NAMALWA (cell line): ENCODE measurements around the gene TCEA3.

Source experiments
- DNase-seq: peaks from one replicate; pipeline ENCODE4 v3.0.0-alpha.2; 2015; ENCODE audit warnings: low spot score

TCEA3 gene

DNA sequence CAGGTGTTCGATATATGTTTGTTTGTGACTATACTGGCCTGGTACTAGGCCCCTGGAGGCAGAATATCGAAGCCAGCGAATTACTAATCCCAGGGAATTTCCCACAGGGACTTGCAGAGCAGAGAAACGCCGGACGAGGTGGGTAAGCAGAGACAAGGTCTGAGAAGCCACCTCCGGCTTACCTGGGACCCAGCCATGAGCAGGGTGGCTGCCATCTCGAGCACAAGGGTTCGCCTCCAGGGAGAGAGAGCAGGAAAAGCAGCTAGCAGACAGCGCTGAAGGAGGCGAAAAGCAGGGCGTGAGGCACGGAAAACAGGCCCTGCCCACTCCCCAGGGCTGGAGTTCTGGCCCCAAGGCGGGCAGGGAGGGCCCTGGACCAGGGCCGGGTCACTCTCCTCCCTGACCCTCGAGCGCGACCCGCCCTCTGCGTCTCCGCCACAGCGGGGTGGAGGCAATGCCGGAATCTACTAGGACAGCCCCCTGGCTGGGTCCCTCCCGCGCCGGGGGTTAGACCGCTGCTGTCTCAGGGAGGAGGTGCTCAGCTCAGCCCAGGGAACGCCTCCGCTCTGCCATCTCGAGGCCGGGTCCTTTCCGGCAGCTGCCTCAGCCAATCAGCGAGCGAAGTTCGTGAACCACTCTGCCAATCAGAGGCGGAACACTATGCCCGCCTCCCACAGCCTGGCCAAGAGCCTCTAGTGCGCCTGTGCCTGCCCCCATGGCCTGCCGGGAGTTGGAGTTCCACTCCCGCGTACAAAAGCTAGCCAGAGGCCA is 56.6 kb downstream of the TCEA3 start:
- DNase-seq, result peak; percentile 99

DNA sequence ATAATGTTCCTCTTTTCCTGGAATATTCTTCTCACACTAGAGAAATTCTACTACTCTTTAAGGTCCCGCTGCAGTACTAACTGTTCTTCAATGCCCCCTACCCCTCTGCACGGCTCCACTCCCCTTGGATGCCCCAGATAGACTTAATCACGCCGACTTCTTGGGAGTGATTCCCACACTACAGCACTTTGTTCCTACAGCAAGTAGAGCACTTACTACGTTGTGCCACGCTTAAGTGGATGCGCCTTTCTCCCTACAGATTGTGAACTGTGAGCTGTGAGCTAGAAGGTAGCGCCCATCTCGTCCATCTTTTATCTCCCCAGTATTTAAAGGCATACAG is 57.1 kb downstream of the TCEA3 start:
- no peak for DNase-seq

DNA sequence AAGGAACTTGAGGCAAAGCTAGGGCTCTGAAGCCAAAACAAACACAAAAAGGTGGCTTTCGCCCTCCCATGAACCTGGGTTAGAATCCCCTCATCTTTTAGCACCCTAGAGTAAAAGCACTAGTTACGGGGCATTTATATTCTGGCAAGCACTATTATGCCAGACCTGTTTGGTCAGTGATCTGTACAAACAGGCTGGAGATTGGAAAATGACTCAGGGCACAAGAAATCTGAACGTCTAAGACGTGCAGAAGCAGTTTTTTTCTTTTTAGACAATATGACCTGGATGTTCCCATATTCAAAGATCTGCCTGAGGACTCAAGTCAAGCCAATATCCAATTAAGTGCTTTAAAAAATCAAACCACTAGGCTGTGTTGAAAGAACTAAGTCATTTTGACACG is 58.0 kb downstream of the TCEA3 start:
- DNase-seq, result no peak

DNA sequence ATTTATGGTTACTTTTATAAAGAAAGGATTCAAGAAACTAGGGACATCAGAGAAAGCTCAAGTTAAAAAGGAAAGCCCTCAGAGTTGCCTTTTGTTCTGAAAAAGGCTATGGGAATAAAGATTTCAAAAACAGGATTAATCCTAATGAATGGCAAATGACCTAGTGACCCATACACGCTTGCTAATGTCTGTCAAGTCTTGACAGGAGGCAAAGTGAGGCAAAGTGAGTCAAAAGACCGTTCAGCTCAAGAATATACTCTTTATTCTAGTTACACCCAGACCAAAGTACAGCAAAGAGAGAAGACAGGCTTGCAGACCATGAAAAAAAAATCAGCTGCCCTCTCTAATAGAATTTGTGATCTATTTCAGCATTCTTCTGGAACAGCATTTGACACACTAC is 58.4 kb downstream of the TCEA3 start:
- no peak for DNase-seq

DNA sequence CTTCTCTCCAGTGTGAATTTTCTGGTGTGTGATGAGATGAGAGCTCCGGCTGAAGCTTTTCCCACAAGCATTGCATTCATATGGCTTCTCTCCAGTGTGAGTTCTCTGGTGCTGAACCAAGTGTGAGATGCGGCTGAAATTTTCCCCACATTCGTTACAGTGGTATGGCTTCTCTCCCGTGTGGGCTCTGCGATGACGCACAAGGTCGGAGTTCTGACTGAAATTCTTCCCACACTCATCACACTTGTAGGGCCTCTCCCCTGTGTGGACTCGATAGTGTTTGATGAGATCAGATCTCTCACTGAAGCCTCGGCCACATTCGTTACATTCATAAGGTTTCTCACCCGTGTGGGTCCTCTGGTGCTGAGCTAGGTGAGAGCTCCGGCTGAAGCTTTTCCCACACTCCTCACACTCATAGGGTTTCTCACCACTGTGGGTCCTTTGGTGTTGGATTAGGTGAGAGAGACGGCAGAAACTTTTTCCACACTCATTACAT is 62.3 kb downstream of the TCEA3 start:
- DNase-seq, result peak; percentile 20

DNA sequence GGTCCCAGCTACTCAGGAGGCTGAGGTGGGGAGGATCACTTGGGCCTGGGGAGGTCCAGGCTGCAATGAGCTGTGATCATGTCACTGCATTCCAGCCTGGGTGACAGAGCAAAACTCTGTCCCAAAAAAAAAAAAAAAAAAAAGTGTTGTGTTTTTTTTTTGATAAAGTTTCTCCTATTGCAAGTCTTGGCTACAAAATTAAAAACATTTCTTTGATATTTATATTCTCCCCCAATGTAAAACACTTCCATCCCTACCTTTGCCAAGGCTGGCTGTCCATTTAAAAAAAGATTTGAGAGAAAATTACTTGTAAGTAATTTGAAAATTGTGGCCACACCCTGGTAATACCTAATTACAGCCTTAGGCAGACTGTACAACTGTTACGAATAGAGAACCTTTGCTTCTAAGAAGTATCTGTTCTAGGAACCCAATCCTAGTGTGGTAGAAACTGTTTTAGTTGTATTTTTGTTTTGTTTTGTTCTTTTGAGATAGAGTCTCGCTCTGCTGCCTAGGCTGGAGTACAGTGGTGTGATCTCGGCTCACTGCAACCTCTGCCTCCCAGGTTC is 66.2 kb downstream of the TCEA3 start:
- DNase-seq, result no peak

DNA sequence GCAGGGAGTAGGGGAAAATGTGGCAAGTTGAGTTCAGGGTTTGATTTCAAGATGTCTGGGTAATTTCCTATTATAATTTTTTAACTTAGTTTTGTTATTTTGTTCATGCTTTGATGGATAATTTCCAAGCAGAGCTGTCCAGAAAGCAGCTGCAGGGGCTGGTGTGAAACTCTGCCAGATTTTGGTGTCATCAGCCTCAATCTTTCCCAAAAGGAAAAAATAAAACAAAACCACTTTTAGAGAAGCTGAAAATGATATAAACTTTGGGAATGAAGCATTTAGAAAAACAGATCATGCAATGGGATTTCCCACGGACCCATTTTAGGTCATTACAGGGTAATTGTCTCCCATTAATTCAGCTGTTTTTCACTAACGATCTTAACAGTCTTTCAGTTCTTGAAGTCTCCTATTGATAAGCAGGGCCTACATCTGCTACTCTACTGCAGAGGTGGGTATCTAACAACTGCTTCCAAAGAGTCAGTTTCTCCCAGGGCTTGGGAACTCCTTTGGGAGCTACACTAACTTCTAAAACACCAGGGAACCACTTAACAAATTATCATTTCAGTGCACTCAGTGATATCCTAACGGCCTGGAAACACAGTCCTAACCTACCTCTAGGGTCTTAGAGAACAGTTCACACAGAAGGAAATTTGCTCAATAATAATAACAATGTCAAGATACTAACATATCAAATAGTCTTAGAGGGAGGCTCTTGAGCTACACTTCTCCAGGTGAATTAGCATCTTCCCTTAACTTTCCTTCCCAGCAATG is 67.2 kb downstream of the TCEA3 start:
- no peak for DNase-seq

DNA sequence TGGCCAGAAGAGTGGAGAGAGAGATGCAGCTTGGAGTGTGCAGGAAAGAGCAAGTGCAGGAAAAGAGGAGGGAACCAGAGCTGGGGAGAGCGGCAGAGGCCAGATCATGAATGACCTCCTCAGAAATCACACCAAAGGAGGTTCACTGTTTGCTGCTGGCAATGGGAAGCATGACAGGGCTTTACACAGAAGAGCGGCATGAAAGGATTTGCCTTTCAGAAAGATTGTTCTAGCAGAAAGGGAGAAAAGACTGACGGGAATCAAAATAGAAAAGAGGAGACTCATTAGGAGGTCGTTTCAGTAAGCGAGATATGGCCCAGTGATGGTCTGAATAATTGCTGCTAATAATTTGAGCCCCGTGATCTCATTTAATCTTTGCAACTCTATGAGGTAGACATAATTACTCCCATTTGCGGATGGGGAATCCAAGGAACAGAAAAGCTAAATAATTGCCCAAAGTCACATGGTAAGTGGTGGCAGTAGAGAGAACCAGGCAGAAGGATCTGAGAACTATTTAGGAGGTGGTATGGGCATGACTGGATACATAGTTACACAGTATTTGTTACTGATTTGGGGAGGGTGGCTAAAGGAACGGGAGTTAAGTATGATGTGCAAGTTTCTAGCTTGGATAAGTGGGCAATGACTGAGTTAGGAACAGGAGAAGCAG is 67.9 kb downstream of the TCEA3 start:
- DNase-seq, result no peak

DNA sequence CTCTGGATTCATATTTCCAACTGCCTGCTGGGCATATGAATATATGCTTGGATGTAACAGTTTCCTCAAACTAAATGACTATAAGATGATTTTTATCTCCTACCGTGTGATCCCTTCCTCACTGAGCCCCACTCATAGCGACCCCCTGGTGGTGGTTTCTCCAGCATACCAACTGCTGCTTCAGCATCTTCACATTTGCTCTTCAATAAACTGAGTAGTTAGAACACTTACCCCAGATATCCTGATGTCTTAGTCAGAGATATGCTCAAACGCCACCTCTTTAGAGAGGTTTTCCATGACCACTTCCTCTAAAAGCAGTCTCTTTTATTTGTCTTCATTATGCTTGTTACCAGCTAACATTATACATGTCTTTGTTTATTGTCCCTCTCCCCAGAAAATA is 70.3 kb downstream of the TCEA3 start:
- peak; percentile 46 for DNase-seq

DNA sequence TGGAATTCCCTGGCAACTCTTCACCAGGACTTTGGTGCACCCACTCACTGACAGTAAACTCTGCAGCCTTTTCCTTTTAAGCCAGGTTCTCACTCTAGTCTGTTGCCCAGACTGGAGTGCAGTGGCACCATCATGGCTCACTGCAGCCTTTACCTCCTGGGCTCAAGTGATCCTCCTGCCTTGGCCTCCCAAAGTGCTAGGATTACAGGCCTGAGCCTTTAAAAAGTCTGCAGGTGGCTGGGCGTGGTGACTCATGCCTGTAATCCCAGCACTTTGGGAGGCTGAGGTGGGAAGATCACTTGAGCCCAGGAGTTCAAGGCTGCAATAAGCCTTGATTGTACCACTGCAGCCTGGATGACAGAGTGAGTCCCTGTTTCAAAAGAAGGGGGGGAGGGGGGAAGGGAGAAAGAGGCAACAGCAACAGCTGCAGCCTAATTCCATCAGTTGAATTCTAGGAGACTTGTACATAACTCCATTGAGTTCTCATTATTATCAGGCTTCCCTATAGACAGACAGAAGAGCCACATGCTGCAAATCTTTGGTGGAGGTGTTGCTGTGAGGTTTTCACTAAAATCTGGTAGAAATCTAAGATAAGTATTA is 72.4 kb downstream of the TCEA3 start:
- DNase-seq, result no peak

DNA sequence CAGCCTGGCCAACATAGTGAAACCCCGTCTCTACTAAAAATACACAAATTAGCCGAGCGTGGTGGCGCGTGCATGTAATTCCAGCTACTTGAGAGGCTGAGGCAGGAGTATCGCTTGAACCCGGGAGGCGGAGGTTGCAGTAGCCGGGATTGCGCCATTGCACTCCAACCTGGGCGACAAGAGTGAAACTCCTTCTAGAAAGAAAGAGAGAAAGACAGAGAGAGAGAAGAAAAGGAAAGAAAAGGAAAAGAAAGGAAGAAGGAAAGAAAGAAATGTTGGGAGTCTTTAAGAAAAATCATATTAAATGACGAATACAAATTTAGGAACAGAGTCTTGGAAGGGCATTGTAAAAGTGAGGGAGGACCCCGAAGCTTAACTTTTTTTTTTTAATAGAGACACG is 78.6 kb downstream of the TCEA3 start:
- DNase-seq, result no peak

DNA sequence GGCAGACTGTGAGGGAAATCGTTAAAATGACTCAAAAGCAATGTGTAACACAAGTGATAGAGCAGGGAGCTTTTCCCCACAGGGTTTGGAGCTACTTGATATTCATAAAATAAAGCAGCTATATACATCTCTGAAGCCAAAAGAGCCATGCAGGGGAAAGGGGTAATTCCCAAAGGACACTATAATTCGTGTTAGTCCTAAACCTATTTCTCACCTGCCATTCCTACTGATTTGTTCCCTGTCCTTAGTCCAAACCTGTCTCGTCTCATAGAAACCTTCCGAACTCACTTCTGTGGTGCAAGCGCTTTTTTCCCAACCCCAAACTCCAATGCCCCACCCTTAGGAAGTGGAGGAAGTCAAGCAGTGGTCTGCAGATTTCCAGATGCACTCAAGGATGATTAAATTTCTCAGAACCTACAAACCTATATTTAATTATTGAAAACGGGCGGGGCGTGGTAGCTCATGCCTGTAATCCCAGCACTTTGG is 79.5 kb downstream of the TCEA3 start:
- DNase-seq, result no peak

DNA sequence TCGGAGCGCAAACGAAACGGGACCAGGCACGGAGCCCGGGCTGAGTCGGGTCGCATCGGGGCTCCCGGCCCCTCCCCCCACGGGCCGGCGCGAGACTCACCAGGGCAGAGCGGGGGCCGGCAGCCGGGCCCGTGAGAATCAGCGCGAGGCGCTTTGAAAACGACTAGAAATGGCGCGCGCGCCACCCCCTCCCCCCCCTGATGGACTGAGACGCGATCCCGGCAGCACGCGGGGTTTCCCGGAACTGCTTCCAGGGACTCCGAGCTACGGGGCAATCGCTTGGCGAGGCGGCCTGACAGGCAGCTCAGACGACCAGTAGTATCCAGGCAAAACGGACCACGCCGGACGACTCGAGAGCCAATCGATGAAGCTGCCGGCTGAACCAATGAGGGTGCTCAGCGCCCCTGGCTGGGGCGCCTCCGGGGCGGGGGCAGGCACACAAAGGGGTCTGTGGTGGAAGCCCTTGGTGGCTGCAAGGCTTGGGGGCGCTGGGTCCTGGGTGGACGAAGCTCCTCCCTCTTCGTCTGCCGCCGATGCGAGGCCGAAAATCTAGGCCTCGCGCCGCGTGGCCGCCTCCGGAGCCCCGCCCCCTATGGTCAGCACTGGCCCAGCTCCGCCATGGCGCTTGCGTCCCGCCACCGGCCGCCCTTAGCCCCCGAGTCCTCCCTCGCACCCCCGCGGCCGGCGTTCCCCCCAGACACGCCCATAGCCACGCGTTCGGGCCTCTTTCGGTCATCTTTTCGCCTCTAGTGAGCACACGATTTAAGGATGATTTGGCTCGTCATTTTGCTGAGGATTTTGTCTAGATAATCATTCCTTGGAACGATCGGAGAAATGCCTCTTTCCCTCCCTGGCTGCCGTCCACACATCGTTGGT is 80.2 kb downstream of the TCEA3 start, which contains the start of gene HNRNPR:
HNRNPR (minus strand) TSS at position 174 of the 876 bp plus-strand sequence. CDS start 3,276 bp downstream, outside the sequence.
- peak; percentile 99 for DNase-seq

DNA sequence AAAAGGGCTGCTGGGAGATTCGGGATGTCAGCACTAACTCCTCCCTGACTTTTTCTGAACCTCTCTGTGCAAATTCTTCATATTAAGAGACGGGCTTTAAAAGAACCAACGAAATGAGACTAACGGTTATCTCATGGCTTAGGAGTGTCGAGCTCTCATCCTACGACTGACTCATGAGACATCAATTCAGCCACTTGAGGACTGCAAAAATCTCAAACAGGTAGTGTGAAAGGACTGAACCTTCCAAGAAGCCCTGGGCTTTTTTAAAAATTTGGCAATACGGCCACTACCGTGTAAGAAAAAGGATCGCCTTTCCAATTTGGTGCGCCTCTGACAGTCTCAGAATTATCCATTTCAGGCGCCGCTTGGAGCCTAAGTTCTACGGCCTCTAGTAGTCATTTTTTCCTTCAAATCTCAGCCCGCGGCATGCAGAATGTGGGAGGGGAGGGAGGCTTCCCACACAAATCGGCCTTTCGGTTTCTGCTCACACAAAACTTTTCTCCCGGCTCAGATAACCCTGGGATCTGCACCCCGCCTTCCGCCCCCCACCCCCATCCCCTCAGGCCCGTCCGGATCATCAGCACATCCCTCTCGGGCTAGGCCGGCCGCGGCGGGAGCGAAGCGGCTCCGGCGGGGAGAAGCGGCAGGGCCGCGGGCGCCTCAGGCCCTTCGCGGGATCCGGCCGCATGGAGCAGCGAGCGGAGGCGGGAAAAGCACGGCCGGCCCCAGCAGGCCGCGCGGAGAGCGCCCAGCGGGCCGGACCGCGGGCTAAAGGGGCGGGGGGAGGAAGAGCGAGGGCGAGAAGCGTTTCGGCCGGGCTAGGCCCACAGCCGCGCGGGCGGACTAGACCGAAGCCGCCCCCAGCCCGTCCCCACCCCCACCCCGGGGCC is 81.1 kb downstream of the TCEA3 start:
- DNase-seq, result peak; percentile 64

DNA sequence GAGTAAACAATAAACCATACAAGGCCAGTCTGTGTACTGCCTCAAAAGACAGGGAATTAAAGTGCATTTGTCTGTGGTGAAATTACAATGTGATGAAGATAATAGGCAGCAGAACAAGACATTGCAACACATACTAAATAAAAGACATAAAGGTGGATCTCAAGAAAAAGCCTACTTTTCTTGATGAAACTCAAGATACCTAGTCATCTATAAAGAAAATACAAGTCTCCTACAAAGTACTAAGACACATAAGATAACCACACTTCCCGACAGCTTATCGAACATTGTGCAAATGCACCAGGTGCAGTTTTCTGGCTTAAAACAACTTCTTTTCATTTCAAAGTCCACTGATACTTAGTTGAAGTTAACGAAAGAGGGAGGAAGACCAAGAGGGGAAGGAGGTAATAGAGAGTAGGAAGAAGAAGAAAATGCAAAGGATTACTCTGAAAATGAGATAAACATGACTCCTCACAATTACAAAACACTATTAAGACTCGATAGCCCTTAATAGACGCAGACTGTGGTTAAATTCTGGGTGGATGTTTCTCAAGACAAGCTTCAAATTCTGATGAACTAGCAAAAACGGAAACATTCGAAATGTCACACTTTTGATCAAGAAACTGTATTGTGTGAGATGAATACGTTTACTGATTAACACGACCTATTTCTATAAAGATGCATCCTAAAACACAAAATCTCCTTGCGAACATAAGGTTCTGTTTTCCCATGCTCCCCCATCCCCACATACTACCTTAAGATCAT is 82.4 kb downstream of the TCEA3 start:
- peak; percentile 46 for DNase-seq

DNA sequence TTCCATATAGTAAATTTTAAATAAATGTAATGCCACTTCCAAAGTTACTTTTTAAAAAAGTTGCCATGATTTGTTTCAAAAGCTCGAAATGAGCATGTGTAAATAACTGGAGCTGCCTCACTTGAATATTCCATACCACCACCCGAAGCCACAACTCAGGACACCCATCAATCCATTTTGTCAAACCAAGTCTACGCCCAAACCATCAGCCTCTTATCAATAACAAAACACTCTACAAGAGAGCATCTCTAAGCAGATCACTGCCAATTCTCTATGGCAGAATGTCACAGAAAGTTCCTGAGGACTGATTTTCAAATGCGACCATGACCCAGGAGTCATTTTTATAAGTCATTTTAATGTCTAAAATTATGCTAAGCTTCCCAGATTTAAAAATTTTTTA is 84.9 kb downstream of the TCEA3 start:
- no peak for DNase-seq

DNA sequence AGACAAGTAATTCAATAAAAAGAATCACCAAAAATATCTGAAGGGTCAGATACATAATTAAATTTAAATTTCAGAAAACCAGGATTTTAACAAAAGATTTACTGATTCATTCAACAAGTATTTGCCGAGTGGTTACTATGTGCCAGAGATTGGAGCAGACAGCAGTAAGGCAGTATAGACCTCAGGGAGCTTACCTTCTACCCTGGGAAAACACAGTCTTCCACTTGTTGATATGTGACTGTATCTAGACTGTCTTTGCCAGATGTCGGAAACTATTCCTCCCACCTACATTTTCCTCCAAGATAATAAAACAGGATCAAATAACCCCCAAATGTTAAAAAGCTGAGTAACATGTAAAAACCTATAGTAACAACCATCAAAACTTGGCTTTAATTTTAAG is 86.7 kb downstream of the TCEA3 start:
- DNase-seq, result no peak

DNA sequence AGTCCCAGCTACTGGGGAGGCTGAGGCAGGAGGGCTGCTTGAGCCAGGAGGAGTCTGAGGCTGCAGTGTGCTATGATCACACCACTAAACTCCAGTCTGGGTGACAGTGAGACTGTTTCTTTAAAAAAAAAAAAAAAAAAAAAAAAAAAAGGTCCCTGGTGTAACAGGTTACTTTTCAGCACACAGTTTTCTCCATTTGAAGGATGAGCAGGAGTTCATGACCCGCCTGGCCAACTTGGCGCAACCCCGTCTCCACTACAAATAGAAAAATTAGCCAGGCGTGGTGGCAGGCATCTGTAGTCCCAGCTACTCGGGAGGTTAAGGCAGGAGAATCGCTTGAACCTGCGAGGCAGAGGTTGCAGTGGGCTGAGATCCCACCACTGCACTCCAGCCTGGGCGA is 92.8 kb downstream of the TCEA3 start:
- DNase-seq, result no peak
